ENCODE results near the gene ARHGEF11. TPM values are rescaled to one million over a fixed set of nuclear protein-coding genes. Genes with fewer than 3 reads are reported as not detected.

ARHGEF11 gene
- total RNA-seq, 1 donor from 2014 or later, result 41.1 TPM

DNA sequence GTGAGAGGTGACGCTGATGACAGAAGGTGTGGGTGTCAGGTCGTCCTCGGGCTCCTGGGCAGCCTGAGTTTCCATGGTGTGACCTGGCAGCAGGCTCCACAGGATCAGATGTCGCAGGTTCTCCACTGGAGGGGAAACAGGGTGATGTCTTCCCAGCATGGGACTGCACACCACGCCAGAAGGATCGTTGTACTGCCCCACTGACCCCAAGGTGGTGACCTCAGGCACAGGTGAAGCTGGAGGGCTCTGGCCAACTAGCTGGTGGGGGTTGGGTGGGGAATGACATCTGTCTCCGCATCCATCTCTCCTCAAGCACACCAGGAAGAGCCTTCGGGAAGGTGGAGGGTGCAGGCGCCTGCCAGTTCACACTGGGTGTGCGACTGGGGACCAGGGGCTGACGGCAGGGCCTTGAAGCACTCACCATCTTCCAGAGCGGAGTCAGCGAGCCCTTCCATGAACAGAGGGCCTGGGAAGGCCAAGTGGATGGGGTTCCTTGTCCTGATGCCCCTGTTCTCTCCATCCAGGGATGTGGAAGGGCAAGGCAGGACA is 105.7 kb downstream of the ARHGEF11 start:
- no peaks in the 10 kb centered on the region for H3K4me1 ChIP-seq
- intact Hi-C loops (cut with DNase I), result no loop called here
- H3K36me3 ChIP-seq, result peaks cover 69% of the 10 kb centered on the region
- DNase-seq (no peak), ATAC-seq (no peak)
- H3K9me3 ChIP-seq, result no peaks in the 10 kb centered on the region
- H3K27ac ChIP-seq, result no peak overlapping the region
- H3K27me3 ChIP-seq, result no peaks in the 10 kb centered on the region
- TF ChIP-seq, protein P1, sequence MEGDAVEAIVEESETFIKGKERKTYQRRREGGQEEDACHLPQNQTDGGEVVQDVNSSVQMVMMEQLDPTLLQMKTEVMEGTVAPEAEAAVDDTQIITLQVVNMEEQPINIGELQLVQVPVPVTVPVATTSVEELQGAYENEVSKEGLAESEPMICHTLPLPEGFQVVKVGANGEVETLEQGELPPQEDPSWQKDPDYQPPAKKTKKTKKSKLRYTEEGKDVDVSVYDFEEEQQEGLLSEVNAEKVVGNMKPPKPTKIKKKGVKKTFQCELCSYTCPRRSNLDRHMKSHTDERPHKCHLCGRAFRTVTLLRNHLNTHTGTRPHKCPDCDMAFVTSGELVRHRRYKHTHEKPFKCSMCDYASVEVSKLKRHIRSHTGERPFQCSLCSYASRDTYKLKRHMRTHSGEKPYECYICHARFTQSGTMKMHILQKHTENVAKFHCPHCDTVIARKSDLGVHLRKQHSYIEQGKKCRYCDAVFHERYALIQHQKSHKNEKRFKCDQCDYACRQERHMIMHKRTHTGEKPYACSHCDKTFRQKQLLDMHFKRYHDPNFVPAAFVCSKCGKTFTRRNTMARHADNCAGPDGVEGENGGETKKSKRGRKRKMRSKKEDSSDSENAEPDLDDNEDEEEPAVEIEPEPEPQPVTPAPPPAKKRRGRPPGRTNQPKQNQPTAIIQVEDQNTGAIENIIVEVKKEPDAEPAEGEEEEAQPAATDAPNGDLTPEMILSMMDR (IDR thresholded peaks at IDR 0.05), result no peak
- H3K4me3 ChIP-seq, result no peak overlapping the region

DNA sequence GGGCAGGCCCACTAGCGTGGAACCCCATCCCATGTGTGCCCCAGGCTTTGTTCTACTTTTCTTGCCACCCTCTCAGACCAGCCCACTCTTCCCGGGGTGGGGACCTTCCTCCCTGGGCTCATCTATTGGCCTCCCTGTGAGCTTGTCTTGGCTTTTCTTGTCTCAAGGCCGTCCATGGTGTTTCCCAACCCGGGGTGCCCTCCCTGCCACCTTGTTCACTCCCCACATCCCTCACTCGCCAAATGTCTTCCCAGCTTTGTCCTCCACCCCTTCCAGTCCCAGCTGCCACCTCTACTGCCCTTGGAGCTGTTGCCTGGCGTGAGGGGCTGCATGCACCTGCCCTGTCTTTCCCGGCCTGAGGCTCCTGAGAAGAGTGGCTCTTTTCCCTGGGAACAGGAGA is 106.7 kb downstream of the ARHGEF11 start:
- intact Hi-C loops (cut with DNase I), result no loop called here
- TF ChIP-seq, protein P1 (IDR thresholded peaks at IDR 0.05), result no peak
- ATAC-seq (no peak), DNase-seq (no peak)
- no peak overlapping the region for H3K4me3 ChIP-seq
- H3K27ac ChIP-seq, result no peak overlapping the region
- no peaks in the 10 kb centered on the region for H3K4me1 ChIP-seq
- no peaks in the 10 kb centered on the region for H3K27me3 ChIP-seq
- H3K36me3 ChIP-seq, result peaks cover 60% of the 10 kb centered on the region
- no peaks in the 10 kb centered on the region for H3K9me3 ChIP-seq

DNA sequence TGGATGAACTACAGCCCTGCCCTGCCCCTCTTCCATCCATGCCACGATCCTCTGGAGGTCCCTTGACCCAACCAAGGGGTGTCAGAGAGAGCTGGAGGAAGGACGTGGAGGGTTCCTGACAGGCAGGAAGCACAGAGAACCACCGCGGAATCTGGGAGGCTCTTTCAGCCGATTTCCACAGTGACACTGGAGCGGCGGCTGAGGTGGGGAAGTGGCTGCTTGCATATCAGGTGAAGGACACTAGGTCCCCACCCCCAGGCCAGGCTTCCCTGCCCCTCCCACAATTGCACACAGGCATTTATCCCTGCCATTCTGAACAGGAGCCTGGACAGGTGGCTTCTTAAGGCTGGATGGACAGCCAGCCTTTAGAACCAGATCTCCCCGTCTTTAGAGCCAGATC is 107.7 kb downstream of the ARHGEF11 start:
- no peak for ATAC-seq
- H3K27me3 ChIP-seq, result no peaks in the 10 kb centered on the region
- no peak overlapping the region for H3K27ac ChIP-seq
- no peaks in the 10 kb centered on the region for H3K9me3 ChIP-seq
- no peaks in the 10 kb centered on the region for H3K4me1 ChIP-seq
- peaks cover 52% of the 10 kb centered on the region for H3K36me3 ChIP-seq
- TF ChIP-seq, protein P1 (IDR thresholded peaks at IDR 0.05), result no peak
- H3K4me3 ChIP-seq, result no peak overlapping the region
- intact Hi-C loops (cut with DNase I), result no loop called here
- DNase-seq, result no peak

DNA sequence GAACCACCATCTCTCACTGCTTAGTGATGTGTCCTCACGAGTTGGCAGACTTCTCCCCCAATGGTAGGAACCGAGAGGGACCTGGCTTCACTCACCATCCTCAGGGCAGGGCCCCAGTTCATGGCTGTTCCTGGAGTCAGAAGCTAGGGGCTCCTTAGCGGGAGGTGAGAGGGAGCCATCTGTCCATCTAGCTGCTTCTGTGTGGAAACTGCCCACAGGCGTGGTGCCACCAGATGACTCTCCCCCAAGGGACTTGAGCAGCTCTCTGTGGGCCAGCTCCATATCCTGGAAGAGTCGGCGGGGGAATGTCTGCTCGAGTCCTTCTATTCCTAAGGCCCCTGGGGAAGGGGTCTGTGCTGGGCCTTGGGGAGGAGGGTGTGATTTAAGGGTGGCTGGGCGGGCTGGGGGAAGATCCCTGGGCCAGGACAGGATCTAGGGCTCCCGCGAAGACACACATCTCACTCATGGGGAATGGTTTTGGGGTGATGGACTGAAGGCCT is 108.8 kb downstream of the ARHGEF11 start:
- TF ChIP-seq, protein P1 (IDR thresholded peaks at IDR 0.05), result no peak
- Histone ChIP-seq H3K4me1 (peaks cover under 1% of the 10 kb centered on the region), H3K4me3 (no peak overlapping the region), H3K27me3 (no peaks in the 10 kb centered on the region), H3K9me3 (no peaks in the 10 kb centered on the region), H3K36me3 (peaks cover 41% of the 10 kb centered on the region), H3K27ac (no peak overlapping the region)
- no peak for DNase-seq
- intact Hi-C loops (cut with DNase I), result no loop called here
- no peak for ATAC-seq

DNA sequence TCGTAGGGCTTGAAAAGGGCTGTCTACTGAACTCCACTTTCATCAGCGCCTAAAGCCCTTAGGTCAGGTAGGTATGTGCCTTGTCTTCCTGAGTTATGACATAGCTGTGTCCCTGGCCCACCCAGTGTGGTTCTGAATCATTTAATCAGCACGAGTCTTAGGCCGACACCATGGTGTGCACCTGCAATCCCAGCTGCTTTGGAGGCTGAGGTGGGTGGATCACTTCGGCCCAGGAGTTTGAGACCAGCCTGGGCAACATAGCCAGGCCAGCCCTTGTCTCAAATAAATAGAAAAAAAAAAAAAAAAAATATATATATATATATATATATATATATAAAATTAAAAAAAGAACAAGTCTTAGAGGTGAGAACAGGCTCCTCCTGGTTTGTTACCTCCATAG is 109.4 kb downstream of the ARHGEF11 start:
- intact Hi-C loops (cut with DNase I), result no loop called here
- ATAC-seq (no peak), DNase-seq (no peak)
- Histone ChIP-seq H3K27me3 (no peaks in the 10 kb centered on the region), H3K27ac (no peak overlapping the region), H3K4me1 (peaks cover 3% of the 10 kb centered on the region), H3K36me3 (peaks cover 35% of the 10 kb centered on the region), H3K4me3 (no peak overlapping the region), H3K9me3 (no peaks in the 10 kb centered on the region)
- TF ChIP-seq, protein P1 (IDR thresholded peaks at IDR 0.05), result no peak

Measured in upper lobe of right lung (tissue), 1 donor.